ENCODE measurements around the gene SYVN1. TPM values are rescaled to one million over a fixed set of nuclear protein-coding genes. Genes with fewer than 3 reads are reported as not detected.

The SYVN1 gene
- total and polyA plus RNA-seq, 8 donors: 37.2 to 74.5 (median 47.1) TPM

- H3K9me3 ChIP-seq: no peaks in the 10 kb centered on the region
- H3K4me3 ChIP-seq: peak overlapping the region; percentile 84 to 98
- H3K27me3 ChIP-seq: no peaks in the 10 kb centered on the region
- intact Hi-C loops (cut with DNase I): no loop called here
- DNase-seq (peak in 3 of 4 donors; percentile 91 to 95 (median 91)), ATAC-seq (peak; percentile 89)
- peak overlapping the region; percentile 98 for H3K27ac ChIP-seq
- TF ChIP-seq CTCF (IDR thresholded peaks at IDR 0.05): no peak
- H3K36me3 ChIP-seq: peaks cover 0 to 29% of the 10 kb centered on the region in 2 donors
- H3K4me1 ChIP-seq: peaks cover 16 to 32% of the 10 kb centered on the region in 2 donors
Observed at GRCh38 chr11:65134952-65135632, 773 bp upstream of the SYVN1 start.

- peak; percentile 0 for ATAC-seq
- peak in 2 of 4 donors; percentile 40 to 46 for DNase-seq
- H3K4me3 ChIP-seq: peak overlapping the region; percentile 84 to 98
- no peaks in the 10 kb centered on the region for H3K27me3 ChIP-seq
- no peaks in the 10 kb centered on the region for H3K9me3 ChIP-seq
- peaks cover 16 to 32% of the 10 kb centered on the region in 2 donors for H3K4me1 ChIP-seq
- intact Hi-C loops (cut with DNase I): no loop called here
- peak overlapping the region; percentile 98 for H3K27ac ChIP-seq
- peaks cover 0 to 43% of the 10 kb centered on the region in 2 donors for H3K36me3 ChIP-seq
- TF ChIP-seq CTCF (IDR thresholded peaks at IDR 0.05): no peak
Observed at GRCh38 chr11:65133724-65134123, 595 bp downstream of the SYVN1 start.

GRCh38 chr11:65132988-65133700, 1.2 kb downstream of the SYVN1 start:
- Histone ChIP-seq H3K4me1 (peaks cover 16 to 32% of the 10 kb centered on the region in 2 donors), H3K27ac (peak overlapping the region in 1 of 2 donors; percentile 98), H3K27me3 (no peaks in the 10 kb centered on the region), H3K36me3 (peaks cover 0 to 48% of the 10 kb centered on the region in 2 donors), H3K9me3 (no peaks in the 10 kb centered on the region), H3K4me3 (peak overlapping the region; percentile 84 to 98)
- TF ChIP-seq CTCF (IDR thresholded peaks at IDR 0.05): no peak
- intact Hi-C loops (cut with DNase I): no loop called here
- ATAC-seq: peak; percentile 39
- DNase-seq: peak in 2 of 4 donors; percentile 80 to 93

GRCh38 chr11:65132238-65132987, 1.9 kb downstream of the SYVN1 start:
- intact Hi-C loops (cut with DNase I): no loop called here
- H3K4me1 ChIP-seq: peaks cover 16 to 32% of the 10 kb centered on the region in 2 donors
- peak overlapping the region in 1 of 2 donors; percentile 13 for H3K27ac ChIP-seq
- peak overlapping the region; percentile 84 to 98 for H3K4me3 ChIP-seq
- no peaks in the 10 kb centered on the region for H3K27me3 ChIP-seq
- DNase-seq (peak in 1 of 4 donors; percentile 29), ATAC-seq (no peak)
- no peak for TF ChIP-seq CTCF (IDR thresholded peaks at IDR 0.05)
- no peaks in the 10 kb centered on the region for H3K9me3 ChIP-seq
- H3K36me3 ChIP-seq: peaks cover 0 to 56% of the 10 kb centered on the region in 2 donors
